T-cell (primary cell): ENCODE measurements around the gene FGF1. TPM values are rescaled to one million over a fixed set of nuclear protein-coding genes. Genes with fewer than 3 reads are reported as not detected.

ENCODE experiments used
- ATAC-seq, 4 experiments: fragments of 200-7000 bp in 3 of 4; fragments of 150-1000 bp in 1 of 4; cut with Tn5 transposase; replicated peaks in 1 of 4; 1 replicate in 3 of 4; 2 replicates in 1 of 4; pipeline ENCODE4 v1.10.0; 2021; ENCODE audit warnings: moderate library complexity in 3 of 4, mild to moderate bottlenecking in 2 of 4, moderate number of reproducible peaks in 1 of 4
- CTCF ChIA-PET, 2 donors: fragments of 300-600 bp; sonication (Branson Sonifier 250); formaldehyde crosslinking; loops; one replicate each; lab custom pipeline; 2022; ENCODE audit warnings: antibody characterized with exemption in 2 of 2; lab: Charles Lee
- POLR2A ChIA-PET, 2 donors: fragments of 300-600 bp; sonication (Branson Sonifier 250); formaldehyde crosslinking; loops; one replicate each; lab custom pipeline; 2022; ENCODE audit warnings: antibody characterized with exemption in 2 of 2; lab: Charles Lee
- DNase-seq, 35 experiments: peaks; one replicate each; pipeline versions ENCODE4 v3.0.0 to v3.0.0-alpha.2; 2013 to 2023
- H3K27ac ChIP-seq: one replicate; pipeline ENCODE4 v1.5.1; 2013; ENCODE audit warnings: low read length
- H3K27me3 ChIP-seq, 2 experiments: replicated peaks in 1 of 2; 1 replicate in 1 of 2; 2 replicates in 1 of 2; pipeline versions ENCODE4 v1.6.1 to v1.7.0; 2013; ENCODE audit warnings: low read length in 1 of 2, mixed read lengths in 1 of 2; ENCODE audit not compliant: control insufficient read depth in 2 of 2, insufficient read depth in 2 of 2; ENCODE audit errors: extremely low read depth in 1 of 2
- H3K36me3 ChIP-seq, 2 donors: 1 replicate in 1 of 2; 2 replicates in 1 of 2; pipeline versions ENCODE4 v1.6.1 to v1.7.0; 2013; ENCODE audit warnings: low read length in 1 of 2; ENCODE audit not compliant: control insufficient read depth in 2 of 2, insufficient read depth in 1 of 2; ENCODE audit errors: extremely low read depth in 1 of 2
- H3K4me1 ChIP-seq, 2 experiments: 1 replicate in 1 of 2; 2 replicates in 1 of 2; pipeline versions ENCODE4 v1.6.1 to v1.7.0; 2013; ENCODE audit warnings: low read length in 2 of 2, mixed read lengths in 1 of 2; ENCODE audit not compliant: insufficient read depth in 2 of 2, control insufficient read depth in 1 of 2; ENCODE audit errors: extremely low read depth in 1 of 2
- H3K4me3 ChIP-seq, 2 donors: 1 replicate in 1 of 2; 2 replicates in 1 of 2; pipeline versions ENCODE4 v1.5.1 to v1.7.0; 2013; ENCODE audit warnings: mild to moderate bottlenecking in 2 of 2, low read length in 1 of 2, moderate library complexity in 1 of 2; ENCODE audit not compliant: control insufficient read depth in 1 of 2; ENCODE audit errors: extremely low read depth in 1 of 2
- H3K9me3 ChIP-seq: 2 replicates; pipeline ENCODE4 v1.7.0; 2013
- H3K27ac Mint-ChIP-seq, 2 donors: one replicate each; pipeline ENCODE4 v1.8.0; 2020 to 2021; ENCODE audit warnings: mild to moderate bottlenecking in 2 of 2, mixed read lengths in 2 of 2
- H3K27me3 Mint-ChIP-seq, 2 donors: one replicate each; pipeline ENCODE4 v1.8.0; 2021 to 2022; ENCODE audit warnings: mixed read lengths in 2 of 2
- H3K36me3 Mint-ChIP-seq: one replicate; pipeline ENCODE4 v1.8.0; 2021; ENCODE audit warnings: mixed read lengths
- H3K4me1 Mint-ChIP-seq, 3 donors: one replicate each; pipeline ENCODE4 v1.8.0; 2020 to 2022; ENCODE audit warnings: mixed read lengths in 3 of 3, mild to moderate bottlenecking in 1 of 3
- H3K4me3 Mint-ChIP-seq, 3 donors: one replicate each; pipeline ENCODE4 v1.8.0; 2020 to 2022; ENCODE audit warnings: mild to moderate bottlenecking in 3 of 3, mixed read lengths in 3 of 3, moderate library complexity in 3 of 3
- H3K9me3 Mint-ChIP-seq, 3 donors: one replicate each; pipeline ENCODE4 v1.8.0; 2020 to 2022; ENCODE audit warnings: mixed read lengths in 3 of 3
- WGBS: methylation state at CpG from one replicate; pipeline ENCODE4 v1.1.5; 2013; ENCODE audit warnings: missing lambda C conversion rate; ENCODE audit not compliant: insufficient coverage; 5-methylcytosine and 5-hydroxymethylcytosine counted together
- total RNA-seq, 35 experiments: library from RNA in 6 of 35; stranded (reverse) in 6 of 35; fragments of 120-200 nt in 1 of 35; gene quantifications; one replicate each; pipeline versions ENCODE4 v1.2.1 to v1.2.4 and lab custom pipeline; 2013 to 2026

Gene FGF1
- total RNA-seq, 5 donors from 2014 or later (not counting 1 experiment from before 2014, with no cell fraction given) = not detected

DNA sequence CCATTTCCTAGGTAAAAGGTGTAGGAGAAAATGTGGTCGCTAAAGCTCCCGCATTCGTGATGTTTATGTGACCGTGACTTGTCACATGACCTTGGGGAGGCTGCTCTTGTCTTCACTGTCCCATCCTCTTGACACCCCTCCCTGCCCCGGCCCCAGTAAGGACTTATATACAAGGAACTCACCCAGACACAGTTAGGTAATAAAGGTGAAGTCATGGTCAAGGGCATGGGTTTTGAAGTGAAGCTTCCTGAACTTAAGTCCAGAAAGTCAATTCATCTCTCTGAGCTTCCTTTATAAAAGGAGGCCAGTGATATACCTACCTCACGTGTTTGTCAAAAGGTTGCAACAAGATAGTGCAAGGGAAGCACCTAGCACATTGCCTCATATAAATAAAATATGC is 17.6 kb downstream of the FGF1 start:
- Mint-ChIP-seq H3K36me3 (no peaks in the 10 kb centered on the region), H3K4me3 (no peak overlapping the region), H3K27me3 (peaks cover 3 to 12% of the 10 kb centered on the region in 2 donors), H3K9me3 (no peaks in the 10 kb centered on the region), H3K4me1 (no peaks in the 10 kb centered on the region), H3K27ac (no peak overlapping the region)
- Histone ChIP-seq H3K27me3 (peaks cover 0 to 4% of the 10 kb centered on the region in 2 experiments), H3K4me1 (no peaks in the 10 kb centered on the region), H3K9me3 (no peaks in the 10 kb centered on the region), H3K4me3 (no peak overlapping the region), H3K27ac (no peak overlapping the region), H3K36me3 (no peaks in the 10 kb centered on the region)
- POLR2A ChIA-PET = no interaction called here
- WGBS = no CpG with 5 or more reads among the region's 6 CpGs
- no peak for DNase-seq
- ATAC-seq = no peak
- CTCF ChIA-PET = interaction anchor here in 1 of 2 donors (0.5 kb wide), 1 partner anchor 279 kb away, joined by 3 read pairs; no protein-coding TSS in a partner anchor

DNA sequence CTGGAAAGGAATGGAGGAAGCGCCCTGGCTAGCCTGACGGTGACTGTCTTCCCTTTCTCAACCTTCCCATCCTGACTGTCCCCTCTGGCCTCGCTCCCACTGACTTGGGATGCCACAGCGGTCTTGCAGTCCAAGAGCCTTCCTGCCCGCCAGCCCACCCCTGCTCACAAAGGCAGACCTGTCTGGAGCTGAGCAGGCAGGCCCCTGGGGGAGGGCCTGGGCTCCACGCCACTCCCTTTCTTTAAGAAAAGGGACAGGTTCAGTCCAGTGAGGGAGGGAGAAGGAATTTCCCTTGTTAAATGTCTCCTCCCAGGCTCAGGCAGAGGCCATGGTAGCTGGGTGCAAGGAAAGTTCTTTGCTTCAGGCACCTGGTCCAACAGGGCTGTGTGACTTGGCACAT is 18.1 kb downstream of the FGF1 start:
- ChIA-PET CTCF (no interaction called here), POLR2A (interaction anchor here in 1 of 2 donors (0.7 kb wide), 1 partner anchor 112 kb away, joined by 3 read pairs; no protein-coding TSS in a partner anchor)
- H3K36me3 Mint-ChIP-seq = no peaks in the 10 kb centered on the region
- Histone ChIP-seq H3K9me3 (no peaks in the 10 kb centered on the region), H3K36me3 (no peaks in the 10 kb centered on the region), H3K4me1 (no peaks in the 10 kb centered on the region), H3K4me3 (no peak overlapping the region), H3K27me3 (peaks cover 0 to 6% of the 10 kb centered on the region in 2 experiments), H3K27ac (no peak overlapping the region)
- DNase-seq = no peak
- no peak overlapping the region for H3K4me3 Mint-ChIP-seq
- ATAC-seq = no peak
- no peaks in the 10 kb centered on the region for H3K9me3 Mint-ChIP-seq
- H3K27ac Mint-ChIP-seq = no peak overlapping the region
- 100% methylated on average over 1 of the region's 6 CpGs for WGBS
- H3K4me1 Mint-ChIP-seq = no peaks in the 10 kb centered on the region
- H3K27me3 Mint-ChIP-seq = peaks cover 3 to 14% of the 10 kb centered on the region in 2 donors

DNA sequence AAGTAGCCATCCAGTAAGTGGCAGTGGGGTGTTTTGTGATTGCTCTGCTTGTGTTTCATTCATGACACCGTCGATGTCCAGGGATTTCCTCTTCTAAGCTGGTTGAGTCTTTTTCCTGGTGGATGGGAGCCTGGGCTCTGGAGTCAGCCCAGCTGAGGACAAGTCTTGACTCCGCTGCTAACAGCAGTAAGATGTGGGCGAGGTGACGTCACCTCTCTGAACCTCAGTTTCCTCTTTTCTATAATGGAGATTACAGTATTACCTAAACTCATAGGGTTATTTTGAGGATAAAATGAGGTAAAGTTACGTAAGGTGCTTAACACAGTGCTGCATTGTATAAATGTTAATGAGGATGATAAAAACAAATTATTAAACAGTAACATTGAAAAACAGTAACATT is 21.3 kb downstream of the FGF1 start:
- Mint-ChIP-seq H3K27ac (no peak overlapping the region), H3K27me3 (peaks cover 8 to 26% of the 10 kb centered on the region in 2 donors), H3K4me3 (no peak overlapping the region), H3K9me3 (no peaks in the 10 kb centered on the region), H3K36me3 (no peaks in the 10 kb centered on the region), H3K4me1 (no peaks in the 10 kb centered on the region)
- no peak for DNase-seq
- peaks cover 0 to 20% of the 10 kb centered on the region in 2 experiments for H3K27me3 ChIP-seq
- no CpG with 5 or more reads among the region's 6 CpGs for WGBS
- no peak for ATAC-seq
- H3K9me3 ChIP-seq = no peaks in the 10 kb centered on the region
- no peak overlapping the region for H3K4me3 ChIP-seq
- ChIA-PET CTCF (interaction anchor here in 1 of 2 donors (1.5 kb wide), 1 partner anchor 9 kb away, joined by 4 read pairs; no protein-coding TSS in a partner anchor), POLR2A (interaction anchor here in 1 of 2 donors (0.6 kb wide), 1 partner anchor 1588 kb away, joined by 9 read pairs; no protein-coding TSS in a partner anchor)
- no peak overlapping the region for H3K27ac ChIP-seq
- no peaks in the 10 kb centered on the region for H3K4me1 ChIP-seq
- no peaks in the 10 kb centered on the region for H3K36me3 ChIP-seq

DNA sequence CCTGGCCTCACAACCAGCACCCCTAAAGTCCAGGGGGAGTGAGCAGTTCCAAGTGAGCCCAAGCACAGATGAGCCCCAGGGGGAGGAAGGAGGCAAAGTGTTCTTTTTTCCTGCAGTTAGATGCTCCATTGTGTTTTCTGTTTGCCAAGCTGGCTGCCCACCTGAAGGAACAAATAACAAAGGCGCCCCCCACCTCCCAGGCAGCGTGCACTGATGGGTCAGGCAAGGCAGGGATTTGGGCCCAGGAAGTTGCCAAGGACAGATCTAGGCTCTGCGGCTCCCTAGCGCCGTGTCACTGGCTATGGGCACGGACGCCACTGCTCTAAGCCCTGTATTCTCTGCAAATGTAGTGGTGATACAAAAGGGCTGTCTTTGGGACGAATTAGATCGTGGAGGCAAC is 21.8 kb downstream of the FGF1 start:
- no peaks in the 10 kb centered on the region for H3K4me1 ChIP-seq
- H3K4me3 ChIP-seq = no peak overlapping the region
- ChIA-PET CTCF (no interaction called here), POLR2A (no interaction called here)
- ATAC-seq = no peak
- no peaks in the 10 kb centered on the region for H3K36me3 Mint-ChIP-seq
- no peak overlapping the region for H3K27ac Mint-ChIP-seq
- no peaks in the 10 kb centered on the region for H3K36me3 ChIP-seq
- WGBS = 75% methylated on average over 9 of the region's 9 CpGs
- no peaks in the 10 kb centered on the region for H3K9me3 Mint-ChIP-seq
- H3K27ac ChIP-seq = no peak overlapping the region
- H3K27me3 Mint-ChIP-seq = peaks cover 8 to 26% of the 10 kb centered on the region in 2 donors
- H3K4me3 Mint-ChIP-seq = no peak overlapping the region
- H3K4me1 Mint-ChIP-seq = no peaks in the 10 kb centered on the region
- no peak for DNase-seq
- peaks cover 0 to 18% of the 10 kb centered on the region in 2 experiments for H3K27me3 ChIP-seq
- no peaks in the 10 kb centered on the region for H3K9me3 ChIP-seq

DNA sequence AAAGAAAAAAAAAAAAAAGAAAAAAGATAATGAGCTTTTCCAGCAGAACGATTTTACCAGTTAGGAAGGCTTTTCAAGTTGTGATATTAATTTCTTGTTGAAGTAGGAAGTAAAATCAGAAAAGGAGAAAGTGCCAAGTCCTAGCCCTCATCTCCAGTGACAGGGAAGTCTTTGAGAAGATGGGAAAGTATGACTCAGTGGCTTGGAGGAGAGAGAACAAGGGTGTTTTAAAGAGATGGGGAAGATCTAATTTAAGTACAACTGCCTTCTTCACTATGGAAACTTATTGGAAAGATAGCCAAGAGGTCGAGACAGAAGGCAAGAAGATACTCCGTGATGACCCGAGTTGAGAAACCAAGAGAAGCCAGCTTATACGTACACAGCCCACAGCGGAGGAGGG is 22.6 kb downstream of the FGF1 start:
- no peak for ATAC-seq
- no peaks in the 10 kb centered on the region for H3K4me1 Mint-ChIP-seq
- Histone ChIP-seq H3K36me3 (no peaks in the 10 kb centered on the region), H3K9me3 (no peaks in the 10 kb centered on the region), H3K4me1 (no peaks in the 10 kb centered on the region), H3K4me3 (no peak overlapping the region), H3K27me3 (peaks cover 0 to 18% of the 10 kb centered on the region in 2 experiments), H3K27ac (no peak overlapping the region)
- H3K36me3 Mint-ChIP-seq = no peaks in the 10 kb centered on the region
- H3K4me3 Mint-ChIP-seq = no peak overlapping the region
- H3K9me3 Mint-ChIP-seq = no peaks in the 10 kb centered on the region
- ChIA-PET POLR2A (no interaction called here), CTCF (interaction anchor here in 1 of 2 donors (0.6 kb wide), 2 partner anchors 51 to 83 kb away, joined by 3 read pairs; no protein-coding TSS in a partner anchor)
- 87% methylated on average over 5 of the region's 6 CpGs for WGBS
- no peak for DNase-seq
- H3K27me3 Mint-ChIP-seq = peaks cover 13 to 29% of the 10 kb centered on the region in 2 donors
- H3K27ac Mint-ChIP-seq = no peak overlapping the region

DNA sequence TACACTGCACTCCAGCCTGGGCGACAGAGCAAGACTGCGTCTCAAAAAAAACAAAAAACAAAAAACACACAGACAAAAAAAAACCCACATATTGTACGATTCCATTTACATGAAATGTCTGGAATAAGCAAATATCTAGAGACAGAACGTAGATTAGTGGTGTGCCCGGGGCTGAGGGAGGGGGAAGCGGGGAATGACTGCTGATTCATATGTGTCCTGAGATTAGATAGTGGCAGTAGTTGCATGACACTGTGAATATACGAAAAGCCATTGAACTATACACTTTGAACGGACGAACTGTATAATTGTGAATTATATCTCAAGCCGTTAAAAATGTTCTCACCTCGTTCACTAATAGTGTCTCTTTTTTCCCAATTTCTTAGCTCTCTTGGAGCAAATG is 23.9 kb downstream of the FGF1 start:
- Histone ChIP-seq H3K4me1 (no peaks in the 10 kb centered on the region), H3K36me3 (no peaks in the 10 kb centered on the region), H3K27me3 (peaks cover 0 to 25% of the 10 kb centered on the region in 2 experiments), H3K4me3 (no peak overlapping the region), H3K27ac (no peak overlapping the region), H3K9me3 (no peaks in the 10 kb centered on the region)
- WGBS = 75% methylated on average over 2 of the region's 11 CpGs
- H3K27ac Mint-ChIP-seq = no peak overlapping the region
- H3K9me3 Mint-ChIP-seq = no peaks in the 10 kb centered on the region
- H3K36me3 Mint-ChIP-seq = no peaks in the 10 kb centered on the region
- H3K4me3 Mint-ChIP-seq = no peak overlapping the region
- DNase-seq (no peak), ATAC-seq (no peak)
- H3K4me1 Mint-ChIP-seq = no peaks in the 10 kb centered on the region
- ChIA-PET CTCF (no interaction called here), POLR2A (no interaction called here)
- H3K27me3 Mint-ChIP-seq = peaks cover 19 to 36% of the 10 kb centered on the region in 2 donors
